Type B pancreatic cell (in vitro differentiated cells): ENCODE data around the gene KCNN3. TPM values are rescaled to one million over a fixed set of nuclear protein-coding genes. Genes with fewer than 3 reads are reported as not detected.

Experiments used
- DNase-seq: peaks from one replicate; pipeline ENCODE4 v3.0.0; 2021; ENCODE audit warnings: mixed read lengths; ENCODE audit not compliant: unreplicated experiment; ENCODE audit errors: extremely low spot score
- H3K27ac Mint-ChIP-seq: 2 replicates; pipeline ENCODE4 v1.8.0; 2021; ENCODE audit warnings: mild to moderate bottlenecking, mixed read lengths
- H3K27me3 Mint-ChIP-seq: 2 replicates; pipeline ENCODE4 v1.8.0; 2021; ENCODE audit warnings: mixed read lengths
- H3K36me3 Mint-ChIP-seq: 2 replicates; pipeline ENCODE4 v1.8.0; 2021; ENCODE audit warnings: mixed read lengths
- H3K4me1 Mint-ChIP-seq: one replicate; pipeline ENCODE4 v1.8.0; 2021; ENCODE audit warnings: mixed read lengths; ENCODE audit not compliant: unreplicated experiment
- H3K4me3 Mint-ChIP-seq: 2 replicates; pipeline ENCODE4 v1.8.0; 2021; ENCODE audit warnings: mild to moderate bottlenecking, mixed read lengths
- H3K9me3 Mint-ChIP-seq: 2 replicates; pipeline ENCODE4 v1.8.0; 2021; ENCODE audit warnings: mixed read lengths
- CTCF ChIP-seq: fragments of 200-600 bp; sonication (generic); conservative IDR thresholded peaks from 2 replicates; pipeline ENCODE4 v1.5.0; 2021; ENCODE audit warnings: antibody characterized with exemption, mild to moderate bottlenecking
- total RNA-seq: library from RNA; stranded (reverse); gene quantifications from 2 replicates; pipeline ENCODE4 v1.2.1, GENCODE V29; 2021; ENCODE audit warnings: low replicate concordance

KCNN3 gene
- total RNA-seq, 1 donor from 2014 or later, result 3.8 TPM

GRCh38 chr1:154896771-154897286, 26.7 kb upstream of the KCNN3 start:
- Mint-ChIP-seq H3K27ac (no peak overlapping the region), H3K27me3 (peaks cover 7% of the 10 kb centered on the region), H3K36me3 (no peaks in the 10 kb centered on the region), H3K4me3 (no peak overlapping the region), H3K4me1 (peaks cover 9% of the 10 kb centered on the region), H3K9me3 (no peaks in the 10 kb centered on the region)
- DNase-seq, result no peak
- TF ChIP-seq CTCF, result no peak

- H3K27me3 Mint-ChIP-seq, result peaks cover 7% of the 10 kb centered on the region
- peak overlapping the region; percentile 29 for H3K27ac Mint-ChIP-seq
- peak overlapping the region; percentile 31 for H3K4me3 Mint-ChIP-seq
- H3K36me3 Mint-ChIP-seq, result no peaks in the 10 kb centered on the region
- H3K4me1 Mint-ChIP-seq, result peaks cover 9% of the 10 kb centered on the region
- no peaks in the 10 kb centered on the region for H3K9me3 Mint-ChIP-seq
- TF ChIP-seq CTCF, result no peak
- DNase-seq, result no peak
Measured at GRCh38 chr1:154895798-154896197, 25.7 kb upstream of the KCNN3 start.

GRCh38 chr1:154891452-154891851, 21.4 kb upstream of the KCNN3 start:
- no peaks in the 10 kb centered on the region for H3K36me3 Mint-ChIP-seq
- no peak for DNase-seq
- H3K27me3 Mint-ChIP-seq, result peaks cover 14% of the 10 kb centered on the region
- no peaks in the 10 kb centered on the region for H3K9me3 Mint-ChIP-seq
- TF ChIP-seq CTCF, result no peak
- H3K27ac Mint-ChIP-seq, result no peak overlapping the region
- no peak overlapping the region for H3K4me3 Mint-ChIP-seq
- peaks cover 9% of the 10 kb centered on the region for H3K4me1 Mint-ChIP-seq

GRCh38 chr1:154888757-154889156, 18.7 kb upstream of the KCNN3 start:
- Mint-ChIP-seq H3K4me1 (peaks cover 23% of the 10 kb centered on the region), H3K4me3 (no peak overlapping the region), H3K27me3 (peaks cover 10% of the 10 kb centered on the region), H3K9me3 (no peaks in the 10 kb centered on the region), H3K36me3 (no peaks in the 10 kb centered on the region), H3K27ac (no peak overlapping the region)
- no peak for DNase-seq
- TF ChIP-seq CTCF, result no peak

- H3K36me3 Mint-ChIP-seq, result no peaks in the 10 kb centered on the region
Measured at GRCh38 chr1:154886281-154887015, 16.4 kb upstream of the KCNN3 start.

More at GRCh38 chr1:154886281-154887015, 16.4 kb upstream of the KCNN3 start:
- TF ChIP-seq CTCF, result no peak
- no peak for DNase-seq
- Mint-ChIP-seq H3K4me1 (peaks cover 23% of the 10 kb centered on the region), H3K9me3 (no peaks in the 10 kb centered on the region), H3K27me3 (peaks cover 19% of the 10 kb centered on the region), H3K4me3 (no peak overlapping the region), H3K27ac (no peak overlapping the region)
